Gastroesophageal sphincter (tissue), 3 donors: ENCODE data around the gene PTPRD.

ENCODE experiments used
- CTCF ChIP-seq, 4 experiments: fragments of 200-600 bp in 2 of 4; fragments of 450-650 bp in 2 of 4; sonication (generic) in 1 of 4; IDR thresholded peaks; one replicate each; pipeline ENCODE4 v1.5.1; 2017 to 2019; ENCODE audit warnings: antibody characterized with exemption in 4 of 4, mild to moderate bottlenecking in 2 of 4, moderate library complexity in 2 of 4
- EP300 ChIP-seq: sonication (generic); formaldehyde crosslinking; IDR thresholded peaks from one replicate; pipeline ENCODE4 v1.6.1; 2017; ENCODE audit warnings: antibody characterized with exemption, mild to moderate bottlenecking
- POLR2A ChIP-seq, 2 donors: fragments of 450-650 bp; IDR thresholded peaks; one replicate each; pipeline ENCODE4 v1.6.1; 2017; ENCODE audit warnings: antibody characterized with exemption in 2 of 2, mild to moderate bottlenecking in 2 of 2, moderate library complexity in 1 of 2
- POLR2AphosphoS5 ChIP-seq: sonication (generic); formaldehyde crosslinking; IDR thresholded peaks from one replicate; pipeline ENCODE4 v1.6.1; 2017; ENCODE audit warnings: antibody characterized with exemption

- TF ChIP-seq CTCF (IDR thresholded peaks at IDR 0.05) (no peak), POLR2A (IDR thresholded peaks at IDR 0.05) (no peak), EP300 (no peak), POLR2AphosphoS5 (no peak)
Observed at GRCh38 chr9:8766096-8766495, 1846.7 kb downstream of the PTPRD start.
